Progenitor cell of endocrine pancreas (in vitro differentiated cells): ENCODE data around the gene ASMT. TPM values are rescaled to one million over a fixed set of nuclear protein-coding genes. Genes with fewer than 3 reads are reported as not detected.
A peak's percentile ranks its signal among the peaks of the same experiment; 100 is the strongest.

Experiments
- DNase-seq: peaks from one replicate; pipeline ENCODE4 v3.0.0; 2021; ENCODE audit warnings: low spot score; ENCODE audit not compliant: unreplicated experiment
- H3K27ac Mint-ChIP-seq: 2 replicates; pipeline ENCODE4 v1.8.0; 2021; ENCODE audit warnings: mild to moderate bottlenecking, moderate library complexity, mixed read lengths
- H3K27me3 Mint-ChIP-seq: 2 replicates; pipeline ENCODE4 v1.8.0; 2021; ENCODE audit warnings: mixed read lengths
- H3K36me3 Mint-ChIP-seq: 2 replicates; pipeline ENCODE4 v1.8.0; 2022; ENCODE audit warnings: mixed read lengths; ENCODE audit not compliant: insufficient read depth
- H3K4me1 Mint-ChIP-seq: 2 replicates; pipeline ENCODE4 v1.8.0; 2021; ENCODE audit warnings: low read depth, mixed read lengths
- H3K4me3 Mint-ChIP-seq: 2 replicates; pipeline ENCODE4 v1.8.0; 2021; ENCODE audit warnings: low read depth, mild to moderate bottlenecking, moderate library complexity, mixed read lengths
- H3K9me3 Mint-ChIP-seq: 2 replicates; pipeline ENCODE4 v1.8.0; 2021; ENCODE audit warnings: low read depth, mixed read lengths
- CTCF ChIP-seq: fragments of 200-600 bp; sonication (generic); IDR thresholded peaks from one replicate; pipeline ENCODE4 v1.5.0; 2021; ENCODE audit warnings: antibody characterized with exemption, mild to moderate bottlenecking; ENCODE audit not compliant: unreplicated experiment
- total RNA-seq: library from RNA; stranded (reverse); gene quantifications from 2 replicates; pipeline ENCODE4 v1.2.1, GENCODE V29; 2021

Gene ASMT
- total RNA-seq, 1 donor from 2014 or later: 0.36 TPM

GRCh38 chrX:1657367-1658070, 42.7 kb downstream of the ASMT start:
- Mint-ChIP-seq H3K4me1 (peaks cover 4% of the 10 kb centered on the region), H3K27ac (no peak overlapping the region), H3K4me3 (no peak overlapping the region), H3K36me3 (no peaks in the 10 kb centered on the region), H3K27me3 (peaks cover 3% of the 10 kb centered on the region), H3K9me3 (no peaks in the 10 kb centered on the region)
- TF ChIP-seq CTCF: no peak
- no peak for DNase-seq

DNA sequence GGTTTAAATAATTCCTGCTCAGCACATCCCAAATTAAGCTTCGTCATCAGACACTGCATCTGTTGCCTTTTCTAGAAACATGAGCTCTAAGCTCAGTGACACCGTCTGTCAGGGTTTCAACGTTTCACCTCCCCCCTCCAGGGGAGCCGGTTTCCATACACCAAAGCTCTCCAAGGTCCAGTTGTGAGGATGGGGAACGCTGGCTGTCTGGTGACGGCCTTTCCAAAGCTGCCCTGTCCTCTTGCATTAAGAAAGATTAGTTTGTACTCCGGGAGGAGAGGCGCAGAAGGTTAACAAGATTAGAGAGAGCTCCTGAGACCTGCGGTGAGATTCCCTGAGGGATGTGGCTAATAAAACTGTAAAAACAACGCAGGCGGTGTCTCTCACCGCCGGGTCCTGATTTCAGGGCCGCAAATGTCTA, 43.2 kb downstream of the ASMT start:
- DNase-seq: no peak
- Mint-ChIP-seq H3K4me3 (no peak overlapping the region), H3K36me3 (no peaks in the 10 kb centered on the region), H3K27ac (peak overlapping the region; percentile 54), H3K4me1 (peaks cover 4% of the 10 kb centered on the region), H3K27me3 (peaks cover 3% of the 10 kb centered on the region), H3K9me3 (no peaks in the 10 kb centered on the region)
- no peak for TF ChIP-seq CTCF

DNA sequence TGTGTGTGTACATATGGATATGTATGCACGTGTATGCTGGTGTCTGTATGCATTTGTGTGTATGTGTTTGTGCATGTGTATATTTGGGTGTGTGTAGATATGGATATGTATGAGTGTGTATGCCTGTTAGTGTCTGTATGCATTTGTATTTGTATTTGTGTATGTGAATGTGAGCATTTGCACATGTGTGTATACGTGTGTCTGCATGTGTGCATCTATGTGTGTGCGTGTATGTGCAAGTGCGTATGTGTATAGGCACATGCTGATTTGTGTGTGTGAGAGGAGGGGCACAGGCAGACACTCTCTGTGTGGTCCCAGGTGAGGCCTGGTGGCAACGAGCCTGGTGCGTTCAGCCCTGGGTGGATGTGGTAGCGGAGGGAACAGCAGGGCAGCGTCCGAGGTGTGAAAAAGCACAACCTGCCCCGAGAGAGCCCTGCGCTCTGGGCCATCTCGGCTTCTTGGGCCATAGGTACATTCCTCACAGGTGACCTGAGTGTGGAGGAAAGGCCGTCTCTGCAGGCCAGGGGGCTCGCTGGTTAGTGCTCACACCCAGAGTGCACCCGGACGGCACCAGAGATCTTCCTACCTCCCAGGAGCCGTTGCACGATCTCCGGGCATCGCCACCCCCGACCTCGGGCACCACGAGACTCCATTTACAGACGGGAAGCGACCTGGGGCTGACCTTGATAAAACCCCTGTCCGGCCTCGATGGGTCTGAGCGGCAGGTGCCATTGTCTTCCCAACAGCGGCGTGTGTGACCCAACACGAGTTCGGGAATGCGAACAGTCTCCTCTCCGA, 45.0 kb downstream of the ASMT start:
- no peak overlapping the region for H3K4me3 Mint-ChIP-seq
- H3K9me3 Mint-ChIP-seq: no peaks in the 10 kb centered on the region
- H3K36me3 Mint-ChIP-seq: no peaks in the 10 kb centered on the region
- DNase-seq: no peak
- peaks cover 3% of the 10 kb centered on the region for H3K27me3 Mint-ChIP-seq
- H3K27ac Mint-ChIP-seq: no peak overlapping the region
- no peak for TF ChIP-seq CTCF
- peaks cover 4% of the 10 kb centered on the region for H3K4me1 Mint-ChIP-seq

GRCh38 chrX:1661048-1661921, 46.4 kb downstream of the ASMT start:
- Mint-ChIP-seq H3K4me1 (peaks cover 4% of the 10 kb centered on the region), H3K4me3 (no peak overlapping the region), H3K9me3 (no peaks in the 10 kb centered on the region), H3K27me3 (peaks cover 3% of the 10 kb centered on the region), H3K36me3 (no peaks in the 10 kb centered on the region), H3K27ac (no peak overlapping the region)
- DNase-seq: no peak
- no peak for TF ChIP-seq CTCF

DNA sequence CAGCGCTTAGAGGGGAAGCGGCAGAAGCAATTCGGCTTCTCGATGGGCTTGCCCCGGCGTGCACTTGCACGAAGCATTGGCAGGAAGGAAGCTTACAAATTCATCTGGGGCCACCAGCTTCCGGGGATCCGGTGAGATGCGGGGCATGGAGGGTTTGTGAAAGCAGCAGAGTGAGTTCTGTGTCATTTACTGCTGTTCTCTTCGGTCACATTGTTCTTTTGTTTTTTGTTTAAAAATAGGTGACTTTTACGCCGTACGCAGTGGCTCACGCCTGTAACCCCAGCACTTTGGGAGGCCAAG, 47.0 kb downstream of the ASMT start:
- peaks cover 4% of the 10 kb centered on the region for H3K4me1 Mint-ChIP-seq
- H3K4me3 Mint-ChIP-seq: no peak overlapping the region
- H3K36me3 Mint-ChIP-seq: no peaks in the 10 kb centered on the region
- DNase-seq: no peak
- H3K9me3 Mint-ChIP-seq: no peaks in the 10 kb centered on the region
- H3K27me3 Mint-ChIP-seq: peaks cover 3% of the 10 kb centered on the region
- no peak overlapping the region for H3K27ac Mint-ChIP-seq
- no peak for TF ChIP-seq CTCF
